Nephron (organoid): Measurements from ENCODE around the gene PTPRN2.

Experiments used
- H3K27ac Mint-ChIP-seq, 3 experiments: 2 replicates each; pipeline ENCODE4 v1.8.0; 2020; ENCODE audit warnings: mixed read lengths in 3 of 3, mild to moderate bottlenecking in 2 of 3, moderate library complexity in 1 of 3
- H3K27me3 Mint-ChIP-seq: 2 replicates; pipeline ENCODE4 v1.8.0; 2021; ENCODE audit warnings: low read depth, mild to moderate bottlenecking, moderate library complexity, mixed read lengths
- H3K36me3 Mint-ChIP-seq: 2 replicates; pipeline ENCODE4 v1.8.0; 2020; ENCODE audit warnings: low read depth, mixed read lengths
- H3K4me1 Mint-ChIP-seq: 2 replicates; pipeline ENCODE4 v1.8.0; 2020; ENCODE audit warnings: mixed read lengths
- H3K4me3 Mint-ChIP-seq, 3 experiments: 2 replicates each; pipeline ENCODE4 v1.8.0; 2020; ENCODE audit warnings: mild to moderate bottlenecking in 3 of 3, mixed read lengths in 3 of 3, moderate library complexity in 2 of 3
- H3K9me3 Mint-ChIP-seq: 2 replicates; pipeline ENCODE4 v1.8.0; 2020; ENCODE audit warnings: mixed read lengths
- TF ChIP-seq, protein P1 (sequence below), 3 experiments: fragments of 200-600 bp; sonication (generic); IDR thresholded peaks; one replicate each; pipeline ENCODE4 v1.5.0; 2021; ENCODE audit warnings: antibody characterized with exemption in 3 of 3; ENCODE audit not compliant: unreplicated experiment in 3 of 3

The PTPRN2 gene

DNA sequence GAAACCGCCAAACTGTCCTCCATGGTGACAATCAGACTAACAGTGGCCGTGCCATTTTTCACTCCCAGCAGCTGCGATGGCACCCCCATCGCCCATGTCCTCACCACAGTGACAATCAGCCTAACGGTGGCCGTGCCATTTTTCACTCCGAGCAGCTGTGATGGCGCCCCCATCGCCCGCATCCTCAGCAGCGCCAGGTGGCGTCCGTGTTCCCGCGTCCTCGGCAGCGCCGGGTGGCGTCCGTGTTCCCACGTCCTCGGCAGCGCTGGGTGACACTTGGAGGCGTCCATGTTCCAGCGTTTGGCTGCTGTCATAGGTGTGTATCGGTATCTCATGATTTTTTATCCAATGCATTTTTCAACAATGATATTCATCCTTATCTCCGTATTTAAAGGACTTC lies 267.3 kb downstream of the PTPRN2 start:
- no peak overlapping the region for H3K4me3 Mint-ChIP-seq
- H3K27ac Mint-ChIP-seq, result no peak overlapping the region
- no peaks in the 10 kb centered on the region for H3K36me3 Mint-ChIP-seq
- no peaks in the 10 kb centered on the region for H3K4me1 Mint-ChIP-seq
- peaks cover 14% of the 10 kb centered on the region for H3K9me3 Mint-ChIP-seq
- TF ChIP-seq, protein P1, sequence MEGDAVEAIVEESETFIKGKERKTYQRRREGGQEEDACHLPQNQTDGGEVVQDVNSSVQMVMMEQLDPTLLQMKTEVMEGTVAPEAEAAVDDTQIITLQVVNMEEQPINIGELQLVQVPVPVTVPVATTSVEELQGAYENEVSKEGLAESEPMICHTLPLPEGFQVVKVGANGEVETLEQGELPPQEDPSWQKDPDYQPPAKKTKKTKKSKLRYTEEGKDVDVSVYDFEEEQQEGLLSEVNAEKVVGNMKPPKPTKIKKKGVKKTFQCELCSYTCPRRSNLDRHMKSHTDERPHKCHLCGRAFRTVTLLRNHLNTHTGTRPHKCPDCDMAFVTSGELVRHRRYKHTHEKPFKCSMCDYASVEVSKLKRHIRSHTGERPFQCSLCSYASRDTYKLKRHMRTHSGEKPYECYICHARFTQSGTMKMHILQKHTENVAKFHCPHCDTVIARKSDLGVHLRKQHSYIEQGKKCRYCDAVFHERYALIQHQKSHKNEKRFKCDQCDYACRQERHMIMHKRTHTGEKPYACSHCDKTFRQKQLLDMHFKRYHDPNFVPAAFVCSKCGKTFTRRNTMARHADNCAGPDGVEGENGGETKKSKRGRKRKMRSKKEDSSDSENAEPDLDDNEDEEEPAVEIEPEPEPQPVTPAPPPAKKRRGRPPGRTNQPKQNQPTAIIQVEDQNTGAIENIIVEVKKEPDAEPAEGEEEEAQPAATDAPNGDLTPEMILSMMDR (IDR thresholded peaks at IDR 0.05; ENCODE audit: unreplicated experiment in 3 of 3), result no peak
- peaks cover 45% of the 10 kb centered on the region for H3K27me3 Mint-ChIP-seq

DNA sequence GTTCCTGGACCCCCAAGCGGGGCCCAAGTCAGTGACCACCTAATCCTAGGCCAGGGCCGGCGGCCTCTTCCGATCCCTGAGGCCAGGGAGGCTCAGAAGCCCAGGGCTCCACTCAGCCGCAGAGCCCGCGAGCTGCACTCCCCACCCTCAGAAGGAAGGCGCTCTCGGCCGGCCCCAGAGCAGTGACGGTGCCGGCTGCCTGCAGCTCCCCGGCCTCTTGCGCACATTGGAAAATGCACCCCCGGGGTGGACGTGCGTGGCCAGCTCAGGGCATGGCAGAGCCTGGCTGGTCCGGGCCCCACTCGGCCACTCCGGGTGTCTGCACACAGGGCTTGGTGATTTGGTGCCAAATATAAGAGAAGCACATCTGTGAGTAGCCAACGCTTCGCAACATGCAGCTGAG lies 269.1 kb downstream of the PTPRN2 start:
- Mint-ChIP-seq H3K27ac (no peak overlapping the region), H3K36me3 (no peaks in the 10 kb centered on the region)

DNA sequence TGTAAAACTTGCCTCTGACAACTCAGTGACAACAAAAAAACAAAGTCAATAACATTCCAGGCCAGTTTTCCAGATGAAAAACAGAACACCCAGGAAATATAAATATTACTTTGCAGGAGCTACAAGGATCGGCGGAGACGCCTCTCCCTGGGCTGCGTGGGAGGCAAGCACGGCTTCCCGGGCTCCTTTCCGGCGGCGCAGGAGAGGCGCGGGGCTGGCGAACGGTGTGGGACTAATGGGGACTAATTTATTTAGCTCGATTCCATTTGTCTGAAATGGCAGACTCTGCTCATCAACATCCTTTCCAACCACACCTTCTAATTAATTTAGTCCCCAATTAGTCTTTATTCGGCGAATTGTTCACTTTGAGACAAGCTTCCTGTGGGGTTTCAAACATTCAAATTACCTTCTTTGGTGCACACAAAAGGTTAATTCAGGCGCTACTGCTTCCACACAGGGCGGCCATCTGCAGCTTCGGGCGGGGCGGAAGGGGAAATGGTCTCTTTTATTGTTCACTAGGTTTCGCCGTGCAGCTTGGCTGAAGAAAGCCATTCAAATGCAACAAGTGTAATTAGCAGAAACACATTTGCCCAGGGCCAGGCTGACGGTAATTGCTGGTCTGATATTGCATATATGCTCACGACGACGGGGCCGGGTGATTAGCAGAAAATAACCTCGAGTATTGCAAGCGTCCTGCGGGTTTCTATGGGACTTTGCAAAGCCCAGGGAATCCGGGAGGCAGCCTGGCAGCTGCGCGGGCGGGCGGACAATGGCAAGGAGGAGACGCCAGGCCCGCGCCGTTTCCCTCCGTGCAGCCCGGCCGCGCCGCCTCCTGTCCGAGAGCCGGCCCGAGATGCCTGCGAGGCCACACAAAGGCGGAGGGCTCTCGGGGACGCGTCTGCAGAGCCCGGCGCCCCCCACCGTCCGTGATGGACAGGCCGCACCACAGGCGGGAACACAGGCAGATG lies 270.1 kb downstream of the PTPRN2 start:
- H3K27ac Mint-ChIP-seq, result peak overlapping the region; percentile 49 to 70 (median 67)
- peaks cover 25% of the 10 kb centered on the region for H3K9me3 Mint-ChIP-seq
- TF ChIP-seq, protein P1 (IDR thresholded peaks at IDR 0.05; ENCODE audit: unreplicated experiment in 3 of 3), result peak in 2 of 3 experiments; percentile 25 to 31
- peak overlapping the region; percentile 65 to 75 (median 74) for H3K4me3 Mint-ChIP-seq
- H3K36me3 Mint-ChIP-seq, result peaks cover 2% of the 10 kb centered on the region
- peaks cover 33% of the 10 kb centered on the region for H3K27me3 Mint-ChIP-seq
- H3K4me1 Mint-ChIP-seq, result no peaks in the 10 kb centered on the region

More for the DNA sequence above, 269.1 kb downstream of the PTPRN2 start:
- Mint-ChIP-seq H3K4me1 (no peaks in the 10 kb centered on the region), H3K27me3 (peaks cover 35% of the 10 kb centered on the region), H3K4me3 (no peak overlapping the region), H3K9me3 (peaks cover 23% of the 10 kb centered on the region)
- TF ChIP-seq, protein P1 (IDR thresholded peaks at IDR 0.05; ENCODE audit: unreplicated experiment in 3 of 3), result no peak

DNA sequence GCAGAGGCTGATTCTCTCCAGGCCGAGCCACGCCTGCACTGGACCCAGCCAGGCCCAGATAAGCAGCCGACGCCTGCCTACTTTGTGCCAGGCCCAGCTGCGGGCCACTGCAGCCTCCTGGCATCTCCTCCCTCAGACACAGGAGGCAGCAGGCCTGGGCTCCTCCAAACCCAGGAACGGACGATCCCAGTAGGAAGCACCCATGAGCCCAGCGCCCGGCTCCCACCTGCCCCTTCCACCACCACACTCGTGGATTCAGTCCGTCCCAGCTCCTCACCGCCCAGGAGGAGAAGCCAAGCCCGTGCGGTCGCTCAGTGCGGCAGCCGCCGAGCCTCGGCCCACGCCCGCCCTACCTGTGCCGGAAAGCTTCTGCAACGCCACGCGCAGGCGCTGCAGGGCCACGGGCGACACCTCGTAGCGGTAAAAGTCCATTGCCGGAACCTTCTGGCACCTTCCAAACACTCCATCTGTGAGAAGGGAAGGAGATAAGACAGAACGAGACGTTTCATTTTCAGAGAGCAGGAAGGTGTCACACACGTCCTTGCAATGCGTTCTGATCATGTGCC lies 271.1 kb downstream of the PTPRN2 start:
- H3K9me3 Mint-ChIP-seq, result peaks cover 33% of the 10 kb centered on the region
- H3K27me3 Mint-ChIP-seq, result peaks cover 32% of the 10 kb centered on the region
- H3K36me3 Mint-ChIP-seq, result peaks cover 7% of the 10 kb centered on the region
- H3K4me1 Mint-ChIP-seq, result no peaks in the 10 kb centered on the region
- H3K27ac Mint-ChIP-seq, result no peak overlapping the region
- TF ChIP-seq, protein P1 (IDR thresholded peaks at IDR 0.05; ENCODE audit: unreplicated experiment in 3 of 3), result no peak
- H3K4me3 Mint-ChIP-seq, result peak overlapping the region in 1 of 3 experiments; percentile 74

DNA sequence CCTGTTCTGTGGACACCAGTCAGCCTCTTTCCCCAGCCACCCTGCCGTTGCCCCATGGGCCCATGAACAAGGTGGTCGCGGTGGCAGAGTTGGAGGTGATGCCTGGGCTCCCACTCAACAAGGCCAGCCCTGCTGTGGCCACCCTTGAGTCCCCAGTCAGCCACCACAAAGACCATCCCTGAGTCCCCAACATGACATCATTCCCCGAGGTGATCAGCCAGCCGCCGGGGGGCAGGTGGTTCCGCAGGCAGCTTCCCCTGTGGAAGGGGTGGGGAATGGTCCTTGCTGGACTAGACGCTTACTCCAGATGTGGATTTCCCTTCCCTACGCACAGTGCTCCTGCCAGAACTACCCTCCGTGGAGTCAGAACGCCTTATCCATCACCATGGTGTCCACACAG lies 271.7 kb downstream of the PTPRN2 start:
- TF ChIP-seq, protein P1 (IDR thresholded peaks at IDR 0.05; ENCODE audit: unreplicated experiment in 3 of 3), result no peak
- no peak overlapping the region for H3K4me3 Mint-ChIP-seq
- peaks cover 31% of the 10 kb centered on the region for H3K27me3 Mint-ChIP-seq
- H3K36me3 Mint-ChIP-seq, result peaks cover 7% of the 10 kb centered on the region
- no peaks in the 10 kb centered on the region for H3K4me1 Mint-ChIP-seq
- peaks cover 33% of the 10 kb centered on the region for H3K9me3 Mint-ChIP-seq
- no peak overlapping the region for H3K27ac Mint-ChIP-seq
